Sigmoid colon (tissue), 7 donors: ENCODE measurements around the gene SMIM29. TPM values are rescaled to one million over a fixed set of nuclear protein-coding genes. Genes with fewer than 3 reads are reported as not detected.

Experiments
- DNase-seq: peaks from one replicate; pipeline ENCODE4 v3.0.0-alpha.2; 2019
- H3K27ac ChIP-seq, 4 donors: fragments of 200-600 bp; sonication (generic); one replicate each; pipeline ENCODE4 v1.5.1; 2016 to 2019; ENCODE audit warnings: mild to moderate bottlenecking in 1 of 4
- H3K27me3 ChIP-seq, 3 donors: fragments of 200-600 bp; sonication (generic); one replicate each; pipeline ENCODE4 v1.5.1; 2019; ENCODE audit warnings: mild to moderate bottlenecking in 1 of 3
- H3K36me3 ChIP-seq, 4 donors: fragments of 200-600 bp; sonication (generic); one replicate each; pipeline ENCODE4 v1.5.1; 2016 to 2019
- H3K4me1 ChIP-seq, 4 donors: fragments of 200-600 bp; sonication (generic); one replicate each; pipeline ENCODE4 v1.5.1; 2017 to 2019
- H3K4me3 ChIP-seq, 4 donors: fragments of 200-600 bp; sonication (generic); one replicate each; pipeline ENCODE4 v1.5.1; 2017 to 2019; ENCODE audit warnings: mild to moderate bottlenecking in 2 of 4, moderate library complexity in 1 of 4
- H3K9me3 ChIP-seq, 4 donors: fragments of 200-600 bp in 3 of 4; sonication (generic) in 3 of 4; one replicate each; pipeline versions ENCODE4 v1.5.1 to v1.6.1; 2013 to 2019
- EP300 ChIP-seq, 4 donors: sonication (generic); formaldehyde crosslinking; IDR thresholded peaks; one replicate each; pipeline ENCODE4 v1.6.1; 2017; ENCODE audit warnings: antibody characterized with exemption in 4 of 4
- POLR2A ChIP-seq, 2 donors: fragments of 450-650 bp; IDR thresholded peaks; one replicate each; pipeline ENCODE4 v1.6.1; 2016; ENCODE audit warnings: antibody characterized with exemption in 2 of 2, mild to moderate bottlenecking in 2 of 2, moderate library complexity in 2 of 2
- POLR2AphosphoS5 ChIP-seq, 4 donors: sonication (generic); formaldehyde crosslinking; IDR thresholded peaks; one replicate each; pipeline ENCODE4 v1.6.1; 2017; ENCODE audit warnings: antibody characterized with exemption in 4 of 4
- WGBS, 2 donors: extraction: QIAGEN DNeasy Blood & Tissue Kit; methylation state at CpG; one replicate each; pipeline ENCODE4 v1.1.7; 2013; 5-methylcytosine and 5-hydroxymethylcytosine counted together
- intact Hi-C: fragments of 100-400 bp; cut with DNase I; formaldehyde crosslinking; loops from one replicate; pipeline ENCODE4 v1.15.1; 2023
- polyA plus RNA-seq, 3 donors: library from polyadenylated mRNA; stranded (reverse); fragments of 200-250 nt; gene quantifications; one replicate each; pipeline ENCODE4 v1.2.3, GENCODE V29; 2013
- total RNA-seq, 4 donors: library from RNA; depleted of rRNA; stranded (reverse); fragments of >200 nt; gene quantifications; one replicate each; pipeline ENCODE4 v1.1.0, GENCODE V29; 2016
- TF ChIP-seq, protein P1 (sequence below), 4 experiments: fragments of 450-650 bp in 3 of 4; fragments of 200-600 bp in 1 of 4; IDR thresholded peaks; one replicate each; pipeline ENCODE4 v1.5.1; 2016 to 2019; ENCODE audit warnings: antibody characterized with exemption in 4 of 4, mild to moderate bottlenecking in 3 of 4, moderate library complexity in 2 of 4
- donor health status: healthy with polysubstance abuse.
- donor health status: Bipolar disorder and iron deficiency.
- donor health status: healthy.

Gene SMIM29
- total RNA-seq (10 to 100 TPM; 16.8 to 34.3 (median 27.6) TPM), polyA plus RNA-seq (10 to 100 TPM; 22.9 to 39.0 (median 23.7) TPM)

DNA sequence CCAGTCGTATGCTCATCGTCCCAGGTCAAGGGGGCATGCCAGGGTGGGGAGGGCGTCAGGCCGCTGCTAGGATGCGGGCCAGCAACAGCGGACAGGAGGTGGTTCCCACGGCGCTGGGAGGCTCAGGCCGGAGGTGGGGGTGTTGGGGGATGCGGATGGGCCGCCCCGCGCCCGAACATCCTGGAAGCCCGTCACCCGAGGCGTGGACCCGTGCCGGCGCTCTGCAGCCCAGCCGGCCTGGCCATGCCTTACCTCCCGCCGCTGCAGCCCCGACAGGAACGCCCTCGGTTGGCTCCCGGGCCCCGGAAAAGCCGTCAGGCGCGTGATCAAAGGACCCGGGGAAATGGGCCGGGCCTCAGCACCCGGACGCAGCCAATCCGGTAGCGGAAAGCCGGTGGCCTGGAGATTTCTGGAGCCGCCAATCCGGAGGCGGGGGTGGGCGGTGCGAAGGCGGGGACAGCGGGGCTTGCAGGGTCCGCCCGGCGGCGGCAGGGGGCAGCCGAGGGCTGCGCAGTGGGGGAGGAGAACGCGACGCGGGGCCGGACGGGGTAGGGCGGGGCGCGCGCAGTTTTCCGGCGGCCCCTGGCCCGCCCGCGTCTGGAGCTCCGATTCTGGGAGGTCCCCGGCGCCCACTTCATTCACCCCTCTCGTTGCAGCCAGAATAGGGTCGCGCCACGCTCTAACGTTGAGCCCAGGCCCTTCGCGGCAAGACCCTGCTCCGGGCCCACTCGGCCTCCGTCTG lies at the start of gene SMIM29:
TSS of gene SMIM29 (minus strand) at position 280 of the 742 bp plus-strand sequence. CDS start 1,215 bp downstream, outside the sequence.
- peak; percentile 99 for DNase-seq
- TF ChIP-seq POLR2AphosphoS5 (IDR thresholded peaks at IDR 0.05): peak; percentile 79 to 93 (median 84)
- TF ChIP-seq POLR2A (IDR thresholded peaks at IDR 0.05): peak; percentile 59 to 68
- TF ChIP-seq, protein P1, sequence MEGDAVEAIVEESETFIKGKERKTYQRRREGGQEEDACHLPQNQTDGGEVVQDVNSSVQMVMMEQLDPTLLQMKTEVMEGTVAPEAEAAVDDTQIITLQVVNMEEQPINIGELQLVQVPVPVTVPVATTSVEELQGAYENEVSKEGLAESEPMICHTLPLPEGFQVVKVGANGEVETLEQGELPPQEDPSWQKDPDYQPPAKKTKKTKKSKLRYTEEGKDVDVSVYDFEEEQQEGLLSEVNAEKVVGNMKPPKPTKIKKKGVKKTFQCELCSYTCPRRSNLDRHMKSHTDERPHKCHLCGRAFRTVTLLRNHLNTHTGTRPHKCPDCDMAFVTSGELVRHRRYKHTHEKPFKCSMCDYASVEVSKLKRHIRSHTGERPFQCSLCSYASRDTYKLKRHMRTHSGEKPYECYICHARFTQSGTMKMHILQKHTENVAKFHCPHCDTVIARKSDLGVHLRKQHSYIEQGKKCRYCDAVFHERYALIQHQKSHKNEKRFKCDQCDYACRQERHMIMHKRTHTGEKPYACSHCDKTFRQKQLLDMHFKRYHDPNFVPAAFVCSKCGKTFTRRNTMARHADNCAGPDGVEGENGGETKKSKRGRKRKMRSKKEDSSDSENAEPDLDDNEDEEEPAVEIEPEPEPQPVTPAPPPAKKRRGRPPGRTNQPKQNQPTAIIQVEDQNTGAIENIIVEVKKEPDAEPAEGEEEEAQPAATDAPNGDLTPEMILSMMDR (IDR thresholded peaks at IDR 0.05): peak; percentile 73 to 93 (median 83)
- peak in 1 of 4 donors; percentile 32 for TF ChIP-seq EP300 (IDR thresholded peaks at IDR 0.05)
- intact Hi-C loops: loop anchor here (1.0 to 5.0 kb wide), 5 partner anchors 52 to 360 kb away; partner anchors contain the start of gene NUDT3
- no peaks in the 10 kb centered on the region for H3K27me3 ChIP-seq
- peak within 1 kb of the TSS; percentile 74 to 91 (median 78) for H3K4me3 ChIP-seq
- H3K9me3 ChIP-seq: no peaks in the 10 kb centered on the region
- peak within 1 kb of the TSS; percentile 85 to 92 (median 90) for H3K27ac ChIP-seq
- no peaks in the 10 kb centered on the region for H3K36me3 ChIP-seq
- WGBS, 2 donors: 0% methylated on average over 79 of the region's 79 CpGs
- H3K4me1 ChIP-seq: peaks cover 0 to 31% (median 25%) of the 10 kb centered on the region in 4 donors

DNA sequence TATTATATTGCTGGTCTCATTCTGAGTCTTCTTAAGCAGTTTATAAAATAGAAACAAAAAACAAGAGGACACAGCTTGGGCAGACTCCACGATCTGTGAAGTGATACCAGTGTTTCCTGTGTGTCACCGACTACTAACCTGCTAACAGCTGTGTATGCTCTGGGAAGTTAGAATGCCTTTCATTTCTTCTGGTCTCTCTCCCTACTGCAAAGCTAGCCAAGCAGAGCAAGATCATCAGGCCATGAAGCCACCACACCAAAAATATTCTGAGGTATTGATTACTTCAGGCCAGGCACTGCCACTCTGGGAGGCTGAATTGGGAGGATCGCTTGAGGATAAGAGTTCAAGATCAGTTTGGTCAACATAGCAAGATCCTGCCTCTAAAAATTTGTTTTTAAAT lies 46.9 kb upstream of the SMIM29 start:
- TF ChIP-seq POLR2AphosphoS5 (IDR thresholded peaks at IDR 0.05): no peak
- TF ChIP-seq, protein P1 (IDR thresholded peaks at IDR 0.05): no peak
- TF ChIP-seq POLR2A (IDR thresholded peaks at IDR 0.05): no peak
- no peak for TF ChIP-seq EP300 (IDR thresholded peaks at IDR 0.05)
- intact Hi-C loops: no loop called here
- Histone ChIP-seq H3K4me3 (no peak overlapping the region), H3K27ac (no peak overlapping the region), H3K9me3 (no peaks in the 10 kb centered on the region), H3K27me3 (no peaks in the 10 kb centered on the region), H3K4me1 (peaks cover 0 to 10% (median 2%) of the 10 kb centered on the region in 4 donors), H3K36me3 (peaks cover 10 to 41% (median 16%) of the 10 kb centered on the region in 4 donors)
- WGBS, 2 donors: 55 to 78% methylated on average over 3 of the region's 3 CpGs
- no peak for DNase-seq

GRCh38 chr6:34292954-34293353 lies 44.1 kb upstream of the SMIM29 start:
- TF ChIP-seq POLR2A (IDR thresholded peaks at IDR 0.05) (no peak), EP300 (IDR thresholded peaks at IDR 0.05) (no peak), POLR2AphosphoS5 (IDR thresholded peaks at IDR 0.05) (no peak)
- TF ChIP-seq, protein P1 (IDR thresholded peaks at IDR 0.05): no peak
- 94 to 96% methylated on average over 3 of the region's 3 CpGs for WGBS, 2 donors
- H3K9me3 ChIP-seq: no peaks in the 10 kb centered on the region
- peaks cover 10 to 51% (median 16%) of the 10 kb centered on the region in 4 donors for H3K36me3 ChIP-seq
- intact Hi-C loops: no loop called here
- DNase-seq: no peak
- H3K4me3 ChIP-seq: no peak overlapping the region
- H3K27ac ChIP-seq: no peak overlapping the region
- H3K4me1 ChIP-seq: no peaks in the 10 kb centered on the region
- no peaks in the 10 kb centered on the region for H3K27me3 ChIP-seq

GRCh38 chr6:34289137-34289536 lies 40.3 kb upstream of the SMIM29 start:
- 86 to 99% methylated on average over 11 of the region's 11 CpGs for WGBS, 2 donors
- TF ChIP-seq POLR2A (IDR thresholded peaks at IDR 0.05) (no peak), POLR2AphosphoS5 (IDR thresholded peaks at IDR 0.05) (no peak), EP300 (IDR thresholded peaks at IDR 0.05) (no peak)
- TF ChIP-seq, protein P1 (IDR thresholded peaks at IDR 0.05): no peak
- intact Hi-C loops: no loop called here
- Histone ChIP-seq H3K27ac (no peak overlapping the region), H3K27me3 (no peaks in the 10 kb centered on the region), H3K4me3 (no peak overlapping the region), H3K9me3 (no peaks in the 10 kb centered on the region), H3K4me1 (peaks cover 0 to 7% (median 3%) of the 10 kb centered on the region in 4 donors), H3K36me3 (peaks cover 10 to 46% (median 13%) of the 10 kb centered on the region in 4 donors)
- no peak for DNase-seq
